MCF 10A (cell line): ENCODE measurements around the gene PDLIM4. TPM values are rescaled to one million over a fixed set of nuclear protein-coding genes. Genes with fewer than 3 reads are reported as not detected.

ENCODE experiments used
- BruUV-seq: library from RNA; stranded (reverse); fragments of 400-500 nt; replicated peaks from 2 replicates; lab custom pipeline; 2021; lab: Mats Ljungman, UMichigan
- CTCF ChIA-PET: fragments of 300-600 bp; sonication (Branson Sonifier 250); formaldehyde crosslinking; extraction: SDS; loops from one replicate; lab custom pipeline; 2021; ENCODE audit warnings: antibody characterized with exemption, inconsistent platforms; lab: Yijun Ruan, JAX
- POLR2A ChIA-PET: fragments of 300-600, 350-650 bp; sonication (Branson Sonifier 250); formaldehyde crosslinking; extraction: SDS; loops from one replicate; lab custom pipeline; 2020; ENCODE audit warnings: antibody characterized with exemption, inconsistent platforms; lab: Yijun Ruan, JAX
- DNase-seq: peaks from one replicate; pipeline ENCODE4 v3.0.0-alpha.2; 2018; ENCODE audit not compliant: unreplicated experiment
- H3K27ac Mint-ChIP-seq: one replicate; pipeline ENCODE4 v1.8.0; 2022; ENCODE audit warnings: mild to moderate bottlenecking, low read depth, mixed read lengths; ENCODE audit not compliant: unreplicated experiment
- H3K27me3 Mint-ChIP-seq: one replicate; pipeline ENCODE4 v1.8.0; 2022; ENCODE audit warnings: mixed read lengths; ENCODE audit not compliant: insufficient read depth, unreplicated experiment
- H3K36me3 Mint-ChIP-seq: one replicate; pipeline ENCODE4 v1.8.0; 2022; ENCODE audit warnings: mild to moderate bottlenecking, moderate library complexity, mixed read lengths; ENCODE audit not compliant: insufficient read depth, unreplicated experiment
- H3K4me1 Mint-ChIP-seq: one replicate; pipeline ENCODE4 v1.8.0; 2022; ENCODE audit warnings: mixed read lengths; ENCODE audit not compliant: insufficient read depth, unreplicated experiment
- H3K4me3 Mint-ChIP-seq: one replicate; pipeline ENCODE4 v1.8.0; 2022; ENCODE audit warnings: mild to moderate bottlenecking, moderate library complexity, mixed read lengths; ENCODE audit not compliant: unreplicated experiment
- H3K9me3 Mint-ChIP-seq: one replicate; pipeline ENCODE4 v1.8.0; 2022; ENCODE audit warnings: mixed read lengths; ENCODE audit not compliant: unreplicated experiment
- intact Hi-C: fragments of 100-400 bp; cut with micrococcal nuclease; formaldehyde crosslinking; loops from 2 replicates; pipeline ENCODE4 v1.14.1; 2022
- total RNA-seq: library from RNA; stranded (reverse); gene quantifications from 2 replicates; pipeline ENCODE4 v1.2.3, GENCODE V29; 2022
- TF ChIP-seq, protein P1 (sequence below): fragments of 200-600 bp; IDR thresholded peaks from one replicate; pipeline ENCODE4 v1.8.0; 2022; ENCODE audit warnings: antibody characterized with exemption, mild to moderate bottlenecking; ENCODE audit not compliant: unreplicated experiment

PDLIM4 gene
- total RNA-seq, 1 experiment from 2014 or later = 101 TPM

DNA sequence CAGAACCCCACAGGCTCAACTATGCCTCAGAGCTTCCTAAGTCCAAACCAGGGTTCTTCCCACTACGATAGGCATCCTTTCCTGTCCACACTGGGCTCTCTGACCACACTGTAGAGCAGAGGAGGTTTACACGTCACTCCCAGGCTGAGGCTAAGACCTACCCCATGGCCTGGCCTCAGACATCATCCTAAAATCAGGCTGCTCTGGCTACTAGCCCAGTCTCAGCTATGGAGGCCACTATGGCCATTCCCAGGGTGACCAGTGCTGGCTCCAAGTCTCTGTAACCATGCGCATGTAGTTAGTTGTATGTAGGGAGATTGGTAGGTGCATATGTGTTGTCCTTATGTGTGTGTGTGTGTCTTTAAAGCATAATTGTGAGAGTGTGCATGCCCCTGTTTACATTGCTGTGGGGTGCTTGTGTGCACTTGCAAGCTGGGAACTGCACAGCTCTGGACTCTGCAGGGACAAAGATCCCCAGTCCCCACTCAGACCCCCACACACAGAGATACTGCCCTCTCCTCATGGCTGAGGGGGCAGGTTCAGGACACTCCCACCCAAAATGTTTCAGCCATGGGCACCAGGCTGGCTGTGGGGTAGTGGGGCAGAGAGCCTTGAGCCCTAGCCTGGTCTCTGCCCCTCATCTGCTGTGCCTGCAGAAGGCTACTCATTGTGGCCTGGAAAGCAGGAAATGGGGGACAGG, 12.3 kb downstream of the PDLIM4 start:
- ChIA-PET POLR2A (interaction anchor here (0.6 kb wide), 2 partner anchors 24 to 326 kb away, joined by 3 read pairs; partner anchors contain the start of gene SLC22A4), CTCF (interaction anchor here (0.6 to 1.7 kb wide), 2 partner anchors 31 to 49 kb away, joined by 4 to 6 read pairs; no protein-coding TSS in a partner anchor)
- BruUV-seq = no TSS peak
- H3K9me3 Mint-ChIP-seq = no peaks in the 10 kb centered on the region
- H3K27ac Mint-ChIP-seq = no peak overlapping the region
- no peak overlapping the region for H3K4me3 Mint-ChIP-seq
- no peak for DNase-seq
- TF ChIP-seq, protein P1, sequence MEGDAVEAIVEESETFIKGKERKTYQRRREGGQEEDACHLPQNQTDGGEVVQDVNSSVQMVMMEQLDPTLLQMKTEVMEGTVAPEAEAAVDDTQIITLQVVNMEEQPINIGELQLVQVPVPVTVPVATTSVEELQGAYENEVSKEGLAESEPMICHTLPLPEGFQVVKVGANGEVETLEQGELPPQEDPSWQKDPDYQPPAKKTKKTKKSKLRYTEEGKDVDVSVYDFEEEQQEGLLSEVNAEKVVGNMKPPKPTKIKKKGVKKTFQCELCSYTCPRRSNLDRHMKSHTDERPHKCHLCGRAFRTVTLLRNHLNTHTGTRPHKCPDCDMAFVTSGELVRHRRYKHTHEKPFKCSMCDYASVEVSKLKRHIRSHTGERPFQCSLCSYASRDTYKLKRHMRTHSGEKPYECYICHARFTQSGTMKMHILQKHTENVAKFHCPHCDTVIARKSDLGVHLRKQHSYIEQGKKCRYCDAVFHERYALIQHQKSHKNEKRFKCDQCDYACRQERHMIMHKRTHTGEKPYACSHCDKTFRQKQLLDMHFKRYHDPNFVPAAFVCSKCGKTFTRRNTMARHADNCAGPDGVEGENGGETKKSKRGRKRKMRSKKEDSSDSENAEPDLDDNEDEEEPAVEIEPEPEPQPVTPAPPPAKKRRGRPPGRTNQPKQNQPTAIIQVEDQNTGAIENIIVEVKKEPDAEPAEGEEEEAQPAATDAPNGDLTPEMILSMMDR = no peak
- H3K4me1 Mint-ChIP-seq = peaks cover 25% of the 10 kb centered on the region
- no peaks in the 10 kb centered on the region for H3K27me3 Mint-ChIP-seq
- peaks cover 52% of the 10 kb centered on the region for H3K36me3 Mint-ChIP-seq
- intact Hi-C loops = no loop called here

DNA sequence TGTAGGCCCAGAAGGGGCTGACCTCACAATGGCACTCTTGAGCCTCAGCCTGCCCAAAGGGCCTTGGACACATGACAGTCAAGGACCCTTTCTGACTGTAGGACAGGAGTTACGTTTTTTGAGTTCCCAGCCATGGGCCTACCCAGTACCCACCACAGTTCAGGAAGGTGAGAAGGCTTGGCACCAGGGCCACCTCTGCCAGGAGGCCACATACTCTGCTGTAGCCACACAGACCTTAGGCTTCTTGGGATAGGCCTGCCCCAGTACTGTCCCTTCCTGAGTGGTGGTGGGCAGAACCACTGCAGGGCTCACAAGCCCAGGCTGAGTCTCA, 12.8 kb downstream of the PDLIM4 start:
- H3K9me3 Mint-ChIP-seq = no peaks in the 10 kb centered on the region
- H3K4me3 Mint-ChIP-seq = no peak overlapping the region
- DNase-seq = no peak
- intact Hi-C loops = no loop called here
- H3K4me1 Mint-ChIP-seq = peaks cover 20% of the 10 kb centered on the region
- TF ChIP-seq, protein P1 = no peak
- POLR2A ChIA-PET = no interaction called here
- no TSS peak for BruUV-seq
- CTCF ChIA-PET = interaction anchor here (1.7 kb wide), 1 partner anchor 32 kb away, joined by 6 read pairs; no protein-coding TSS in a partner anchor
- H3K27ac Mint-ChIP-seq = no peak overlapping the region
- H3K36me3 Mint-ChIP-seq = peaks cover 54% of the 10 kb centered on the region
- H3K27me3 Mint-ChIP-seq = no peaks in the 10 kb centered on the region

DNA sequence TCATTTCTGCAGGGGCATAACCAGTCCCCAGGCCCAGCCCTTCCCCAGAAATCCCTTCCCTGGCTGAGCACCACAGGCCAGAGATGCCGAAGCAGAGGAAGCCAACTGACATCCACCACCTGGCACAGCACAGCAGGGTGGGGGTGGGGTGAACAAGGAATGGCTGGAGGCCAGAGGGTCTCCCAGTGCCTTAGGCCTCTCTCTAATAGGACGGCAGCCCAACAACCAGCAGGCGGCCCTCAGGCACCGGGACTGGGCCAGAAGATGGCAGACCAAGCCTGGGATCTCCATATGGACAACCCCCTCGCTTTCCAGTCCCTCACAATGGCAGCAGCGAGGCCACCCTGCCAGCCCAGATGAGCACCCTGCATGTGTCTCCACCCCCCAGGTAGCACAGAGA, 13.2 kb downstream of the PDLIM4 start:
- H3K36me3 Mint-ChIP-seq = peaks cover 57% of the 10 kb centered on the region
- H3K27me3 Mint-ChIP-seq = no peaks in the 10 kb centered on the region
- no peak overlapping the region for H3K27ac Mint-ChIP-seq
- TF ChIP-seq, protein P1 = no peak
- intact Hi-C loops = no loop called here
- CTCF ChIA-PET = interaction anchor here (0.7 to 1.7 kb wide), 2 partner anchors 27 to 32 kb away, joined by 3 to 6 read pairs; no protein-coding TSS in a partner anchor
- no peaks in the 10 kb centered on the region for H3K9me3 Mint-ChIP-seq
- DNase-seq = no peak
- no TSS peak for BruUV-seq
- POLR2A ChIA-PET = interaction anchor here (0.7 kb wide), 1 partner anchor 44 kb away, joined by 3 read pairs; no protein-coding TSS in a partner anchor
- peaks cover 16% of the 10 kb centered on the region for H3K4me1 Mint-ChIP-seq
- H3K4me3 Mint-ChIP-seq = no peak overlapping the region
